GM12875 (cell line): ENCODE data around the gene RBKS.

Source experiments
- H3K4me3 ChIP-seq: one replicate; pipeline ENCODE4 v1.5.1; 2011; ENCODE audit warnings: low read depth, low read length, control low read depth
- TF ChIP-seq, protein P1 (sequence below): IDR thresholded peaks from 2 replicates; pipeline ENCODE4 v1.5.1; 2011; ENCODE audit warnings: low read depth, mild to moderate bottlenecking, control low read depth, inconsistent platforms, low read length, moderate library complexity, borderline replicate concordance; ENCODE audit not compliant: insufficient read depth

Gene RBKS

DNA sequence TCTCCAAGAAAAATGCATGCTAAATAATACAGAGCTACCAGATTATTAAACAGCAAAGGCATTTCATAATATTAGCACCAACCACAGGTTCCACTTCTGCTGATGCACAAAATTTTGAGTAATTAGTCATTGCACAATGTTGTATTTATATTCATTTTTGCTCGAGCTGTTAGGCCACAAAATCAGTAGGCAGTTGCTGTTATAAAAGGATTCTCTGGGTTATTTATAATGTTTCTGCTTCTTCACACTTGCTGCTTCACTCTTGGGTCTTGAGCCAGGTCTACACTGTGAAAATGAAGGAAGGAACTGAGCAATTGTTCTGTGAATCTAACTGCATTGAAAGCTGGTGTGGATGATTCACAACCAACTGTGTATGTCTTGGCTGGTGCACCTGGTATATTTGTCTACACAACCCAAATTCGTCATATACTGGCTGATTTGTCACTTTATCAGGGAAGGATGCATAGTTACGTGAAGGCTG, 80.4 kb downstream of the RBKS start:
- TF ChIP-seq, protein P1, sequence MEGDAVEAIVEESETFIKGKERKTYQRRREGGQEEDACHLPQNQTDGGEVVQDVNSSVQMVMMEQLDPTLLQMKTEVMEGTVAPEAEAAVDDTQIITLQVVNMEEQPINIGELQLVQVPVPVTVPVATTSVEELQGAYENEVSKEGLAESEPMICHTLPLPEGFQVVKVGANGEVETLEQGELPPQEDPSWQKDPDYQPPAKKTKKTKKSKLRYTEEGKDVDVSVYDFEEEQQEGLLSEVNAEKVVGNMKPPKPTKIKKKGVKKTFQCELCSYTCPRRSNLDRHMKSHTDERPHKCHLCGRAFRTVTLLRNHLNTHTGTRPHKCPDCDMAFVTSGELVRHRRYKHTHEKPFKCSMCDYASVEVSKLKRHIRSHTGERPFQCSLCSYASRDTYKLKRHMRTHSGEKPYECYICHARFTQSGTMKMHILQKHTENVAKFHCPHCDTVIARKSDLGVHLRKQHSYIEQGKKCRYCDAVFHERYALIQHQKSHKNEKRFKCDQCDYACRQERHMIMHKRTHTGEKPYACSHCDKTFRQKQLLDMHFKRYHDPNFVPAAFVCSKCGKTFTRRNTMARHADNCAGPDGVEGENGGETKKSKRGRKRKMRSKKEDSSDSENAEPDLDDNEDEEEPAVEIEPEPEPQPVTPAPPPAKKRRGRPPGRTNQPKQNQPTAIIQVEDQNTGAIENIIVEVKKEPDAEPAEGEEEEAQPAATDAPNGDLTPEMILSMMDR, result no peak
- no peak overlapping the region for H3K4me3 ChIP-seq

- no peak overlapping the region for H3K4me3 ChIP-seq
- TF ChIP-seq, protein P1, result no peak
These were observed 81.2 kb downstream of the RBKS start for GRCh38 chr2:27808984-27809383.

DNA sequence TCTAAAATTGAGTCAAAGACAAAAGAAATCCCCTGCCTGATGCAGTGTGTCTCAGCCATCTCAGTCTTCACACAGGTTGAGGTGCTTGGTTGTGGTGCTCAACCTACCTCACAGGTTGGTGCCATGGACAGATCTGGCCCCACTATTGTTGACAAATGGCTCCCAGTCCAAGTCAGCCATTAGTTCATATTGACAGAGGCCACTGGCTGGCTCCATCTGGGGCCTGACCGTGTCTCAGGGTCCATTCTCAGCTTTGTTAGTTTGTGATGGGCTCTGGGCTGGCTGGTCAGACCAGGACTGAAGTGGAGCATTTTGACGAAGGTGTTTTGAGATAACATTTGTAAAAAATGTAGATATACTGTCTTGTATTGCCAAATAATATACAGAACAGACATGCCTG, 81.8 kb downstream of the RBKS start:
- TF ChIP-seq, protein P1, result no peak
- H3K4me3 ChIP-seq, result no peak overlapping the region

DNA sequence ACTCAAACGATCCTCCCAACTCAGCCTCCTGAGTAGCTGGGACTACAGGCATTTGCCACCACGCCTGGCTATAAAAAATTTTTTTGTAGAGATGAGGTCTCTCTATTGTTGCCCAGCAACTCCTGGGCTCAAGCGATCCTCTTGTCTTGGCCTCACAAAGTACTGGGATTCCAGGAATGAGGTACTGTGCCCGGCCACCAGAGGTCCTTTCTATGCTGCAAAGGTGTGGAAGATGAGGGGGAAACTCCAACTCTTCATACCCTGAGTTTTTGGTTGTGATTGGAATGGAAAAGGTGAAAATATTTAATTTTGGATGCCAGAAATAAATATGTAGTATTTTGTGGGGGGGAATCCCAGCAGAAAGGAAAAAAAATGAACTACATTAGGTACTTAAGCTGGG, 82.7 kb downstream of the RBKS start:
- H3K4me3 ChIP-seq, result no peak overlapping the region
- TF ChIP-seq, protein P1, result peak; percentile 49; the same call in 1 of the 2 replicates

GRCh38 chr2:27806311-27807059, 83.7 kb downstream of the RBKS start:
- TF ChIP-seq, protein P1, result no peak
- no peak overlapping the region for H3K4me3 ChIP-seq

DNA sequence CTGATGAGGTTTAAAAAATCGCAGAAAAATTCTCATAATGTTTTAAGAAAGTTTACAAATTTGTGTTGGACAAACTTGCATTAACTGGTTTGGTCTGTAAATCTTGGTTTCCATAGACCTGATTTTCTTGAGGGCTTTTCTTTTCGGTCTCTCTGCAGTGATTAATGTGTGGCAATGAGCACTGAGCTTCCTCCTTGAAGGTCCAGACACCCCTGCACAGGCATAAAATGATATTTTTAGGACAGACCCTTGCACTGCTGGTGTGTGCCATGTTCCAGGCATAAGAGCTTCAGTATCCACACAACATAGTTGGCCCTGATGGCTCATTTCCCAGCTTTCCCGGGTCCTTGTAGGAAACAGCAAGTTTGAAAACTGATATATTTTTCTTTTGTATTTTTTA, 85.0 kb downstream of the RBKS start:
- TF ChIP-seq, protein P1, result no peak
- no peak overlapping the region for H3K4me3 ChIP-seq

- TF ChIP-seq, protein P1, result no peak
- no peak overlapping the region for H3K4me3 ChIP-seq
These were observed 86.0 kb downstream of the RBKS start for GRCh38 chr2:27804146-27804545.
